Measurements from ENCODE around the gene HOXB7.

HOXB7 gene

GRCh38 chr17:48641541-48642058 is 30.8 kb upstream of the HOXB7 start:
- Mint-ChIP-seq H3K4me3 (no peak overlapping the region), H3K4me1 (ENCODE audit: low read depth) (peaks cover 5% of the 10 kb centered on the region), H3K27me3 (ENCODE audit: low read depth) (peaks cover 96% of the 10 kb centered on the region), H3K36me3 (ENCODE audit: low read depth) (no peaks in the 10 kb centered on the region), H3K27ac (peak overlapping the region; percentile 53), H3K9me3 (no peaks in the 10 kb centered on the region)

DNA sequence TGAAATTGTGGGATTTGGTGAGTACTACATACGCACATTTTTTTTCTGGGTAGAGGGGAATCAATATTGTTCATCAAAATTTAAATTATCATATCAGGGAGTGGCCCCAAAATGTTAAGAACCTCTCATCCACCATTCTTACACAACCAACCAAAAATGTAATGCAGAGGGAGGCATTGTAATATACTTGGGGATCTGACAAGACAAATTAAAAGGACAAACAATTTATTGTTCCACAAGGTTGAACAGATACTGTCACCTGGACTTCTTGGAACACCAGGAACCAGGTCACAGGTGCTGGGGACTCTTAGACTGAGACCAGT is 30.0 kb upstream of the HOXB7 start:
- H3K27ac Mint-ChIP-seq, result no peak overlapping the region

GRCh38 chr17:48639982-48640857 is 29.4 kb upstream of the HOXB7 start:
- H3K4me3 Mint-ChIP-seq, result no peak overlapping the region
- no peak overlapping the region for H3K27ac Mint-ChIP-seq
- H3K27me3 Mint-ChIP-seq (ENCODE audit: low read depth), result peaks cover 99% of the 10 kb centered on the region
- no peaks in the 10 kb centered on the region for H3K9me3 Mint-ChIP-seq
- H3K36me3 Mint-ChIP-seq (ENCODE audit: low read depth), result no peaks in the 10 kb centered on the region
- peaks cover 7% of the 10 kb centered on the region for H3K4me1 Mint-ChIP-seq (ENCODE audit: low read depth)

More for the DNA sequence above, 30.0 kb upstream of the HOXB7 start:
- Mint-ChIP-seq H3K4me3 (no peak overlapping the region), H3K27me3 (ENCODE audit: low read depth) (peaks cover 99% of the 10 kb centered on the region), H3K4me1 (ENCODE audit: low read depth) (peaks cover 7% of the 10 kb centered on the region), H3K9me3 (no peaks in the 10 kb centered on the region), H3K36me3 (ENCODE audit: low read depth) (no peaks in the 10 kb centered on the region)

DNA sequence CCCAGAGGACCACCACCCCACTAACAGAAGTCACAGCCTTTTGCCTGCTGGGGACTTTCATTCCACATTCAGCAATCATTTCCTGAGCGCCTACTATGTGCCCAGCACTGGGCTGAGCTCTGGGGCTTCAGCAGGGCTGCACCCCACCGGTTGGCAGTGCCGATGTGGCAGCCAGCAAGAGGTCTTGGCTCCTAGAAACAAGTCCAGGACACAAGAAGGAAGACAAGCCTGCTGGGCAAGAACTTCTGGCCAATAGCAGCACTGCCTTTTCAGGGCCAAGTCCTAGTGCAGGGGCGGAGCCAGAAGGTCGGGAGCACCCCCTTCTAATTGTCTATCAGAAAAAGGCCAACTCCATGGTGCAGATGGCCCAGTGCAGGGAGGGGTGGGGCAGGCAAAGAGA is 28.3 kb upstream of the HOXB7 start:
- H3K4me3 Mint-ChIP-seq, result no peak overlapping the region
- no peaks in the 10 kb centered on the region for H3K9me3 Mint-ChIP-seq
- H3K27me3 Mint-ChIP-seq (ENCODE audit: low read depth), result peaks cover 99% of the 10 kb centered on the region
- H3K4me1 Mint-ChIP-seq (ENCODE audit: low read depth), result peaks cover 7% of the 10 kb centered on the region
- no peak overlapping the region for H3K27ac Mint-ChIP-seq
- H3K36me3 Mint-ChIP-seq (ENCODE audit: low read depth), result no peaks in the 10 kb centered on the region

DNA sequence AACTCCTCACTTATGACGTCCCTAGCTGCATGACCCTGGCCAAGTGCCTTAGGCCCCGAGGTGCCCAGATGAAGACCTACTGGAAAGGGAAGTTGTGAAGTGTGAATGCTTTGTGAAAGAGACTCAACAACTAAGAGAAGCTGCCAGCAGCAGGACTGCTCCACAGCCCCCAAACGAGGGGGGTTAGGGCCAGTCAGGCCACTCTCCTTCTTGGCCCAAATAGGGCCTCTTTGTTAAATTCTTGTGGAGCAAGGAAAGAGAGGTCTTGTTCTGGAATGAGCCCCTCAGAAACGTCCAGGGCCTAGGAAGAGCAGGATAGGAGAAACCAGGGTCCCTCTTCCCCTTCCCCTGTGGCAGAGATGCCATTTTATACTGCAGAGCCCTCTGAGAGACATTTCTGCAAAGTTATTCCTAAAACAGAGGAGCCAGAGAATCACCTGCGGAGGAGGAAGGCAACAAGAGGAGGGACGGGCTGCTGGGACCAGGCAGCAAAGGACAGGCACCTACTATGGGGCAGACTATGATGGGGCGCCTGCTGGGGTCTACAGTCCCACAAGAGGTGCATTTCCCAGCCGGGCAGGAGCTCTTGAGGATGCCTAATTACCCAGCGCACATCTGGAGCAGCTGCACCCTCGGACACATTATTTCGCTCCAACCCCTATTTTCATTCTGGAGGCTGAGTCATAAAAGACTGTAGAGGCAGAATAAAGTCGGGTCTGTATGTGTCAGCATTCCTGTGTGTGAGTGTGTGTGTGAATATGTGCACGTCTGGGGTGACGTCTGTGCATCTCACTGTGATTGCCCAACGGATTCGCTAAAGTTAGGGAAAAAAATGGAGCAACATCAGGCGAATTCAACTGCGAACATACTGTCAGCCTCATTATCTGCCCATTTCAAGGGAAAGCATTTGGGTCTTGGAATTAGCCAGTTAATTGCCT is 26.8 kb upstream of the HOXB7 start:
- no peak overlapping the region for H3K4me3 Mint-ChIP-seq
- H3K36me3 Mint-ChIP-seq (ENCODE audit: low read depth), result peaks cover 3% of the 10 kb centered on the region
- no peak overlapping the region for H3K27ac Mint-ChIP-seq
- H3K9me3 Mint-ChIP-seq, result no peaks in the 10 kb centered on the region
- H3K4me1 Mint-ChIP-seq (ENCODE audit: low read depth), result peaks cover 11% of the 10 kb centered on the region
- H3K27me3 Mint-ChIP-seq (ENCODE audit: low read depth), result peaks cover 98% of the 10 kb centered on the region

DNA sequence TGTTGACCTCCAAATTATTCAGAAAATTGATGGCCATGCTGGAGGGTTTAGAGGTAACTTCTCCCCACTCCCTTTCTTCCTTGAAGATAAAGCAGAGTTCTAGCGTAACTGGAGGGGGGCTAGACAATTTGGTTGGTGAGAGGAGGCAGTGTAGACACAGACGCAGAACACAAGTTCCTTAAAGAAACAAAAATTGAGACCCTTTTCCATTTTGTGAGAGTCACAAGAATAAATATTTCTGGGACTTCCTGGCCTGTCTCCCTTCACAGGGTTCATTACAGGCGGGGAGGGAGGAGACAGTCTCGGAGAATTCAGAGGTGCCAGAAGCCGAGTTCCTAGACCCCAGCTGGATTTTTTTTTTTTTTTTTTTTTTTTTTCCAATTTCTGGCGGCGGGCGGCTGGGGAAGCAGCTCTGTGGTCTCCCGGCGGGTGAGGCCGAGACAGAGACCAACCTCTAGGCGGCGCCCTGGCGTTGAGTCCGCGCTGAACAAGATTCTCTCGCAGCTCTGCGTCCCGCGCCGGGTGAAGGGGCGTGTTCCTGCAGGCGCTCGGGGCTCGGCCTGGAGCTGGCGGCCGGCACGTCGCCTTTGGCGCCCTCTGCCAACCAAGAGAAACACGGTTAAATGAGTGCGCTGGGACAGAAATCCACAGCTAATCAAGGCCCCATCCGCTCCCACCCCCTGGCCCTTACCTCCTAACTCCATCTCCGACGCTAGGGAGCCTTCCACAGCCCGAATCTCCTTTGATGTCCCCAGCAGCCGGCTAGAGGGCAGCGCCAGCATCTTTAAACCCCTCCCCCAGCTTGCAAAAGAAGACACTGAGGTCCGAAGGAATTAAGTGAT is 25.6 kb upstream of the HOXB7 start:
- H3K9me3 Mint-ChIP-seq, result no peaks in the 10 kb centered on the region
- no peak overlapping the region for H3K4me3 Mint-ChIP-seq
- H3K27me3 Mint-ChIP-seq (ENCODE audit: low read depth), result peaks cover 98% of the 10 kb centered on the region
- no peak overlapping the region for H3K27ac Mint-ChIP-seq
- H3K4me1 Mint-ChIP-seq (ENCODE audit: low read depth), result peaks cover 10% of the 10 kb centered on the region
- H3K36me3 Mint-ChIP-seq (ENCODE audit: low read depth), result peaks cover 3% of the 10 kb centered on the region

DNA sequence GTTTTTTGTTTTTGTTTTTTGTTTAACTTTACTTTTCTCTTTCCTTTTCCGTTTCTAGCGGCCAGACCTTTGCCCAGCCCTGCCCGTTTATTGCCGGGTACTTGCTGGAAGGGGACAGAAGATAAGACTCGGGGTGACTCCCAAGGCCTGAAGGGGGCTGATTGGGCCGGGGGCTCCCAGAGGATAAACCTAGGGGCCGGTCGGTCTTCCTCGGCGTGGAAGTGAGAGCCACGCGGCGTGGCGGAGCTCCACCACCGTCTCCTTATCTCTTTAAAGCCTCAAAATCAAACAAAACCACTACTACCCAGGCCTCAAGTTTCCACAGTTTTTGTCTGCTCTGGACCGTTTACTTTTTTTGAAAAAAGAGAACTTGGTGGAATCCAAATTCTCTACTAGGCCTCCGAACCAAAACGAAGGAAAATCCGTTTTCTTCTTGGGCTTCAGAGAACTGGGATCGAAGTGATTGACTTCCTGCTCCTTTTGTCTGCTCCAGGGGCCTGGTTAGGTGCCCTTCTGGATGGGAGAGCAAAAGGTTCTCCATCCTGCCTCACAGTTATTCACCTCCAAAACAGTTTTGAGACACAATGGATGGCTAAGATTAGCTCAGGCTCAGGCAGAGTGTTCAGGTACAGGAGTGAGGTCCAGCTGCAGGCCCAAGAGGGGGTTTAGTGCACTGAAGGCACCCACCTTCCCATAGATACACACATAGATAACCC is 23.8 kb upstream of the HOXB7 start:
- peaks cover 3% of the 10 kb centered on the region for H3K36me3 Mint-ChIP-seq (ENCODE audit: low read depth)
- peaks cover 9% of the 10 kb centered on the region for H3K4me1 Mint-ChIP-seq (ENCODE audit: low read depth)
- peaks cover 99% of the 10 kb centered on the region for H3K27me3 Mint-ChIP-seq (ENCODE audit: low read depth)
- peak overlapping the region; percentile 22 for H3K4me3 Mint-ChIP-seq
- H3K9me3 Mint-ChIP-seq, result no peaks in the 10 kb centered on the region
- H3K27ac Mint-ChIP-seq, result no peak overlapping the region

DNA sequence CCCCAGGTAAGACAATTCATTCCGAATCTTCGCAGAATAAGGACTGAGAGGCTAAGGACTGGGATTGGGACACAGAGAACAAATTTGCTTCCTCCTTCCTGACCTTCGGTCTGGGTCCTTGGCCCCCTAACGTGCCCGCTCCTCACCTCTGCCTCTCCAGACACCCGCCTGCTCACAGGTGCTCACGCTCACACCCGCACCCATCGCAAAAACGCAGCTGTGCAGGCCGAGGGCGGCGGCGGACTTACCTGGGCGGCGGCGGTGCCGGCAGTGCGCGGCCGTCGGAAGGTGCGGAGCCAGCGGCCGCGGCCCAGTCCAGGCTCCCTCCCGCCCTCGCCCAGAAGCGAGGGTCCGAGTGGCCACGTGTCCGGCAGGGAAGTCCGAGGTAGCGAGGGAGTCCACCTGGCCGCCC is 22.5 kb upstream of the HOXB7 start:
- Mint-ChIP-seq H3K36me3 (ENCODE audit: low read depth) (peaks cover 3% of the 10 kb centered on the region), H3K27me3 (ENCODE audit: low read depth) (peaks cover 99% of the 10 kb centered on the region), H3K4me1 (ENCODE audit: low read depth) (peaks cover 9% of the 10 kb centered on the region), H3K27ac (no peak overlapping the region), H3K9me3 (no peaks in the 10 kb centered on the region), H3K4me3 (peak overlapping the region; percentile 24)

GRCh38 chr17:48632579-48633265 is 21.9 kb upstream of the HOXB7 start:
- Mint-ChIP-seq H3K27ac (peak overlapping the region; percentile 53), H3K27me3 (ENCODE audit: low read depth) (peaks cover 99% of the 10 kb centered on the region), H3K4me3 (peak overlapping the region; percentile 8)

GRCh38 chr17:48631693-48632578 is 21.1 kb upstream of the HOXB7 start:
- no peak overlapping the region for H3K27ac Mint-ChIP-seq
- H3K9me3 Mint-ChIP-seq, result no peaks in the 10 kb centered on the region
- H3K27me3 Mint-ChIP-seq (ENCODE audit: low read depth), result peaks cover 98% of the 10 kb centered on the region
- peaks cover 10% of the 10 kb centered on the region for H3K4me1 Mint-ChIP-seq (ENCODE audit: low read depth)
- H3K4me3 Mint-ChIP-seq, result no peak overlapping the region
- peaks cover 3% of the 10 kb centered on the region for H3K36me3 Mint-ChIP-seq (ENCODE audit: low read depth)

More at GRCh38 chr17:48632579-48633265, 21.9 kb upstream of the HOXB7 start:
- H3K36me3 Mint-ChIP-seq (ENCODE audit: low read depth), result peaks cover 3% of the 10 kb centered on the region
- H3K9me3 Mint-ChIP-seq, result no peaks in the 10 kb centered on the region
- H3K4me1 Mint-ChIP-seq (ENCODE audit: low read depth), result peaks cover 9% of the 10 kb centered on the region

GRCh38 chr17:48630925-48631692 is 20.3 kb upstream of the HOXB7 start:
- Mint-ChIP-seq H3K4me1 (ENCODE audit: low read depth) (peaks cover 11% of the 10 kb centered on the region), H3K36me3 (ENCODE audit: low read depth) (peaks cover 3% of the 10 kb centered on the region), H3K4me3 (no peak overlapping the region), H3K9me3 (no peaks in the 10 kb centered on the region), H3K27ac (no peak overlapping the region), H3K27me3 (ENCODE audit: low read depth) (peaks cover 98% of the 10 kb centered on the region)

Measured in T-helper 1 cell treated with Interleukin-12 subunit alpha and Interleukin-12 subunit beta and Interleukin-4 antibody, amounts not matched to agents 30 μg/mL and 1 μg/mL, for 36 hours (primary cell).